K562 (cell line): Measurements from ENCODE around the gene NELL1. TPM values are rescaled to one million over a fixed set of nuclear protein-coding genes. Genes with fewer than 3 reads are reported as not detected.

Experiments used
- ATAC-seq: fragments of 200-7000 bp; cut with Tn5 transposase; 3 replicates; pipeline ENCODE4 v1.9.1; 2020; ENCODE audit warnings: moderate library complexity
- BruUV-seq: library from RNA; stranded (reverse); fragments of 400-500 nt; replicated peaks from 2 replicates; lab custom pipeline; 2021; lab: Mats Ljungman, UMichigan
- CTCF ChIA-PET: fragments of 300-600 bp; formaldehyde crosslinking; extraction: SDS; loops from one replicate; lab custom pipeline; 2021; ENCODE audit warnings: low intra/inter-chr PET ratio; lab: Yijun Ruan, JAX
- POLR2A ChIA-PET: fragments of 300-600, 350-650 bp; sonication (Branson Sonifier 250); formaldehyde crosslinking; extraction: SDS; loops from one replicate; lab custom pipeline; 2021; ENCODE audit warnings: antibody characterized with exemption, inconsistent platforms; lab: Yijun Ruan, JAX
- DNase-seq, 4 experiments: peaks; one replicate each; pipeline versions ENCODE4 v3.0.0 to v3.0.0-alpha.2; 2011 to 2018; ENCODE audit warnings: low spot score in 3 of 4, mixed read lengths in 3 of 4; ENCODE audit errors: extremely low read depth in 1 of 4
- FAIRE-seq: peaks from 2 replicates; lab custom pipeline; 2011; peaks lifted over from hg19 to GRCh38; lab: Jason Lieb, UNC
- H2AFZ ChIP-seq: 2 replicates; pipeline ENCODE4 v1.6.0; 2011; ENCODE audit warnings: low read depth, low read length, control low read depth, inconsistent platforms
- H3K27ac ChIP-seq: fragments of 200-600 bp; 3 replicates; pipeline ENCODE4 v1.8.0; 2011; ENCODE audit warnings: low read depth, mild to moderate bottlenecking, control low read depth, inconsistent platforms, low read length, moderate library complexity, mixed read lengths; ENCODE audit errors: extremely low read depth
- H3K27me3 ChIP-seq, 2 experiments: fragments of 300-600 bp in 1 of 2; 2 replicates in 1 of 2; 3 replicates in 1 of 2; pipeline versions ENCODE4 v1.6.0 to v1.8.0; 2011; ENCODE audit warnings: inconsistent platforms in 2 of 2, low read length in 2 of 2, mild to moderate bottlenecking in 1 of 2, mixed read lengths in 1 of 2, moderate library complexity in 1 of 2; ENCODE audit not compliant: control insufficient read depth in 2 of 2, insufficient read depth in 2 of 2
- H3K36me3 ChIP-seq: fragments of 300-600 bp; 3 replicates; pipeline ENCODE4 v1.8.0; 2011; ENCODE audit warnings: mild to moderate bottlenecking, low read length, inconsistent platforms; ENCODE audit not compliant: control insufficient read depth, insufficient read depth
- H3K4me1 ChIP-seq, 2 experiments: fragments of 200-600 bp in 1 of 2; replicated peaks in 1 of 2; 2 replicates in 1 of 2; 3 replicates in 1 of 2; pipeline versions ENCODE4 v1.5.1 to v1.8.0; 2011; ENCODE audit warnings: inconsistent platforms in 2 of 2, low read length in 2 of 2, mild to moderate bottlenecking in 1 of 2, mixed read lengths in 1 of 2, moderate library complexity in 1 of 2; ENCODE audit not compliant: control insufficient read depth in 2 of 2, insufficient read depth in 2 of 2
- H3K4me2 ChIP-seq: 2 replicates; pipeline ENCODE4 v1.6.1; 2011; ENCODE audit warnings: low read length, control low read depth, inconsistent platforms, mixed read lengths; ENCODE audit not compliant: insufficient read depth
- H3K4me3 ChIP-seq: fragments of 200-600 bp; sonication (generic), shearing (Covaris generic); 2 replicates; pipeline ENCODE4 v1.5.1; 2016; ENCODE audit warnings: control low read depth, inconsistent platforms
- H3K79me2 ChIP-seq: fragments of 200-600 bp; 3 replicates; pipeline ENCODE4 v1.8.0; 2011; ENCODE audit warnings: low read length, inconsistent platforms; ENCODE audit not compliant: control insufficient read depth, insufficient read depth
- H3K9ac ChIP-seq, 2 experiments: 2 replicates each; pipeline versions ENCODE4 v1.6.0 to v1.6.1; 2011; ENCODE audit warnings: low read depth in 2 of 2, low read length in 2 of 2, control low read depth in 1 of 2, inconsistent platforms in 1 of 2, mild to moderate bottlenecking in 1 of 2, mixed read lengths in 1 of 2; ENCODE audit not compliant: insufficient read depth in 1 of 2
- H3K9me1 ChIP-seq: one replicate; pipeline ENCODE4 v1.6.0; 2011; ENCODE audit warnings: inconsistent platforms, mild to moderate bottlenecking, low read length, moderate library complexity; ENCODE audit not compliant: control insufficient read depth, insufficient read depth
- H3K9me3 ChIP-seq: replicated peaks from 2 replicates; pipeline ENCODE4 v1.5.1; 2011; ENCODE audit warnings: low read depth, low read length, inconsistent platforms; ENCODE audit not compliant: control insufficient read depth, insufficient read depth
- H4K20me1 ChIP-seq: replicated peaks from 2 replicates; pipeline ENCODE4 v1.6.1; 2011; ENCODE audit warnings: low read length, inconsistent platforms, mixed read lengths; ENCODE audit not compliant: control insufficient read depth, insufficient read depth
- ADNP ChIP-seq: fragments of 200-800 bp; sonication (Bioruptor generic); IDR thresholded peaks from 2 replicates; pipeline ENCODE4 v1.6.1; 2016; ENCODE audit warnings: missing genetic modification characterization, missing compliant biosample characterization
- BRCA1 ChIP-seq, 2 experiments: fragments of 450-650 bp in 1 of 2; sonication (generic) in 1 of 2; formaldehyde crosslinking in 1 of 2; IDR thresholded peaks; 2 replicates each; pipeline versions ENCODE4 v1.5.0 to v1.6.1; 2017 to 2020; ENCODE audit warnings: mild to moderate bottlenecking in 1 of 2, missing genetic modification reagents in 1 of 2
- CBX1 ChIP-seq: sonication (generic); IDR thresholded peaks from 2 replicates; pipeline ENCODE4 v1.6.1; 2016; ENCODE audit warnings: antibody characterized with exemption, low read depth, mild to moderate bottlenecking
- CCAR2 ChIP-seq: fragments of 200-400 bp; formaldehyde crosslinking; IDR thresholded peaks from 2 replicates; pipeline ENCODE4 v1.6.1; 2017; ENCODE audit warnings: mild to moderate bottlenecking, low read depth, low read length
- HDAC6 ChIP-seq: IDR thresholded peaks from 2 replicates; pipeline ENCODE4 v1.6.1; 2012; ENCODE audit warnings: low read depth, mild to moderate bottlenecking, control low read depth, inconsistent platforms, low read length, moderate library complexity
- KLF13 ChIP-seq: fragments of 450-650 bp; IDR thresholded peaks from 2 replicates; pipeline ENCODE4 v1.6.1; 2016; ENCODE audit warnings: missing genetic modification characterization, low read depth, mild to moderate bottlenecking, missing compliant biosample characterization, moderate library complexity, borderline replicate concordance
- NCOA6 ChIP-seq: fragments of 450-650 bp; IDR thresholded peaks from 2 replicates; pipeline ENCODE4 v1.6.1; 2017; ENCODE audit warnings: mild to moderate bottlenecking
- PHF21A ChIP-seq: fragments of 450-650 bp; IDR thresholded peaks from 2 replicates; pipeline ENCODE4 v1.6.1; 2017; ENCODE audit warnings: low read depth, borderline replicate concordance
- POLR2A ChIP-seq: fragments of 450-650 bp; conservative IDR thresholded peaks from 2 replicates; pipeline ENCODE4 v1.6.1; 2016
- RERE ChIP-seq: sonication (generic); formaldehyde crosslinking; IDR thresholded peaks from 2 replicates; pipeline ENCODE4 v1.8.0; 2023; ENCODE audit warnings: missing genetic modification reagents, mild to moderate bottlenecking, borderline replicate concordance
- U2AF1 ChIP-seq: fragments of 200-400 bp; formaldehyde crosslinking; optimal IDR thresholded peaks from 2 replicates; pipeline ENCODE3; 2017; ENCODE audit warnings: mild to moderate bottlenecking, low read depth, low read length, moderate library complexity
- XRCC3 ChIP-seq: fragments of 450-650 bp; IDR thresholded peaks from 2 replicates; pipeline ENCODE4 v1.6.1; 2017; ENCODE audit warnings: mild to moderate bottlenecking, moderate library complexity
- ZNF12 ChIP-seq: sonication (generic); formaldehyde crosslinking; IDR thresholded peaks from 2 replicates; pipeline ENCODE4 v1.4.0; 2020; ENCODE audit warnings: mild to moderate bottlenecking, missing genetic modification reagents
- ZNF143 ChIP-seq: sonication (generic); formaldehyde crosslinking; IDR thresholded peaks from 2 replicates; pipeline ENCODE4 v1.9.0; 2022; ENCODE audit warnings: mild to moderate bottlenecking, missing genetic modification reagents
- ZNF274 ChIP-seq: IDR thresholded peaks from 2 replicates; pipeline ENCODE4 v1.6.1; 2011; ENCODE audit warnings: low read depth, mild to moderate bottlenecking, low read length, moderate library complexity, borderline replicate concordance
- WGBS: fragments of 100-300 bp; shearing (Covaris generic); methylation state at CpG from one replicate; pipeline ENCODE4 v1.1.6; 2016; ENCODE audit warnings: low coverage, mixed read lengths; ENCODE audit not compliant: insufficient coverage; ENCODE audit errors: missing lambda C conversion rate; 5-methylcytosine and 5-hydroxymethylcytosine counted together
- in situ Hi-C: fragments of 300-500 bp; cut with MboI; formaldehyde crosslinking; loops from 4 replicates; pipeline ENCODE4 v1.15.0; 2018; ENCODE audit warnings: inconsistent platforms, mixed read lengths
- intact Hi-C: fragments of 100-400 bp; cut with micrococcal nuclease; formaldehyde crosslinking; loops from 2 replicates; pipeline ENCODE4 v1.14.2; 2022
- polyA plus RNA-seq, 8 experiments: library from polyadenylated mRNA; depleted of rRNA in 4 of 8; stranded (reverse) in 5 of 8; unstranded in 3 of 8; fragments of >200 nt; fragmentation: Nextera tagmentation in 2 of 8; fragmentation: Illumina TruSeq in 1 of 8; extraction: Ambion mirVana in 2 of 8; extraction: Trizol in 1 of 8; gene quantifications; 2 replicates each; pipeline versions ENCODE4 v1.2.1 to v1.2.3, GENCODE V29; 2011 to 2014; ENCODE audit warnings: inconsistent platforms in 1 of 8, missing spikeins in 1 of 8
- total RNA-seq, 7 experiments: library from RNA; depleted of rRNA in 6 of 7; stranded (reverse); fragments of >200 nt in 6 of 7; fragmentation: Illumina TruSeq in 2 of 7; extraction: Trizol in 2 of 7; gene quantifications; 2 replicates each; pipeline versions ENCODE4 v1.2.1 to v1.2.3, GENCODE V29; 2011 to 2021; ENCODE audit warnings: low replicate concordance in 1 of 7

NELL1 gene
- total and polyA plus RNA-seq, 9 of the 15 experiments (the other 6 are each of a cell fraction or from before 2014, with no cell fraction given): not detected

- Histone ChIP-seq H3K4me3 (no peak overlapping the region), H2AFZ (no peak overlapping the region)
- no peak for FAIRE-seq
- TF ChIP-seq U2AF1: no peak
- TF ChIP-seq HDAC6: no peak
- TF ChIP-seq RERE (CRISPR knock-in tag): no peak
- no peak for TF ChIP-seq CCAR2
- no peak for TF ChIP-seq POLR2A
- TF ChIP-seq PHF21A: no peak
- no peak for TF ChIP-seq ZNF12 (CRISPR knock-in tag)
- TF ChIP-seq ZNF274: no peak
- no peak for TF ChIP-seq KLF13 (tag)
- TF ChIP-seq XRCC3: no peak
- no peak for TF ChIP-seq CBX1
- no peak for TF ChIP-seq ZNF143 (CRISPR knock-in tag)
- no peak for TF ChIP-seq ADNP (tag)
- no peak for TF ChIP-seq BRCA1 (IDR thresholded peaks at IDR 0.05)
- TF ChIP-seq BRCA1 (CRISPR knock-in tag; IDR thresholded peaks at IDR 0.05): no peak
- TF ChIP-seq NCOA6: no peak
- TF ChIP-seq, all 486 proteins: peak for 0
- CTCF ChIA-PET: no interaction called here
- peaks cover 0 to 6% of the 10 kb centered on the region in 2 experiments; a peak in 2 of 5 replicates for H3K27me3 ChIP-seq
- H3K9me3 ChIP-seq: no peaks in the 10 kb centered on the region; the same call in 1 of the 2 replicates
- H3K79me2 ChIP-seq: no peaks in the 10 kb centered on the region
- WGBS: 0% methylated on average over 3 of the region's 3 CpGs
- no peak overlapping the region for H3K27ac ChIP-seq
- H3K9ac ChIP-seq: no peak overlapping the region
- no TSS peak for BruUV-seq
- DNase-seq: no peak
- H3K36me3 ChIP-seq: no peaks in the 10 kb centered on the region
- H3K4me1 ChIP-seq: no peaks in the 10 kb centered on the region
- POLR2A ChIA-PET: no interaction called here
- H4K20me1 ChIP-seq: no peaks in the 10 kb centered on the region
- intact Hi-C loops: no loop called here
- H3K9me1 ChIP-seq: no peaks in the 10 kb centered on the region
- no peak for ATAC-seq
- in situ Hi-C loops: loop anchor here (10.0 kb wide), 1 partner anchor 861 kb away; no protein-coding TSS in a partner anchor
- no peak overlapping the region for H3K4me2 ChIP-seq
These were observed 15.3 kb upstream of the NELL1 start for GRCh38 chr11:20654038-20654437.
